K562 (cell line): ENCODE data around the gene GPR176. TPM values are rescaled to one million over a fixed set of nuclear protein-coding genes. Genes with fewer than 3 reads are reported as not detected.

ENCODE experiments used
- ATAC-seq: fragments of 200-7000 bp; cut with Tn5 transposase; 3 replicates; pipeline ENCODE4 v1.9.1; 2020; ENCODE audit warnings: moderate library complexity
- BruUV-seq: library from RNA; stranded (reverse); fragments of 400-500 nt; replicated peaks from 2 replicates; lab custom pipeline; 2021; lab: Mats Ljungman, UMichigan
- CTCF ChIA-PET: fragments of 300-600 bp; formaldehyde crosslinking; extraction: SDS; loops from one replicate; lab custom pipeline; 2021; ENCODE audit warnings: low intra/inter-chr PET ratio; lab: Yijun Ruan, JAX
- POLR2A ChIA-PET: fragments of 300-600, 350-650 bp; sonication (Branson Sonifier 250); formaldehyde crosslinking; extraction: SDS; loops from one replicate; lab custom pipeline; 2021; ENCODE audit warnings: antibody characterized with exemption, inconsistent platforms; lab: Yijun Ruan, JAX
- DNase-seq, 4 experiments: peaks; one replicate each; pipeline versions ENCODE4 v3.0.0 to v3.0.0-alpha.2; 2011 to 2018; ENCODE audit warnings: low spot score in 3 of 4, mixed read lengths in 3 of 4; ENCODE audit errors: extremely low read depth in 1 of 4
- FAIRE-seq: peaks from 2 replicates; lab custom pipeline; 2011; peaks lifted over from hg19 to GRCh38; lab: Jason Lieb, UNC
- H2AFZ ChIP-seq: 2 replicates; pipeline ENCODE4 v1.6.0; 2011; ENCODE audit warnings: low read depth, low read length, control low read depth, inconsistent platforms
- H3K27ac ChIP-seq: fragments of 200-600 bp; 3 replicates; pipeline ENCODE4 v1.8.0; 2011; ENCODE audit warnings: low read depth, mild to moderate bottlenecking, control low read depth, inconsistent platforms, low read length, moderate library complexity, mixed read lengths; ENCODE audit errors: extremely low read depth
- H3K27me3 ChIP-seq, 2 experiments: fragments of 300-600 bp in 1 of 2; 2 replicates in 1 of 2; 3 replicates in 1 of 2; pipeline versions ENCODE4 v1.6.0 to v1.8.0; 2011; ENCODE audit warnings: inconsistent platforms in 2 of 2, low read length in 2 of 2, mild to moderate bottlenecking in 1 of 2, mixed read lengths in 1 of 2, moderate library complexity in 1 of 2; ENCODE audit not compliant: control insufficient read depth in 2 of 2, insufficient read depth in 2 of 2
- H3K36me3 ChIP-seq: fragments of 300-600 bp; 3 replicates; pipeline ENCODE4 v1.8.0; 2011; ENCODE audit warnings: mild to moderate bottlenecking, low read length, inconsistent platforms; ENCODE audit not compliant: control insufficient read depth, insufficient read depth
- H3K4me1 ChIP-seq, 2 experiments: fragments of 200-600 bp in 1 of 2; replicated peaks in 1 of 2; 2 replicates in 1 of 2; 3 replicates in 1 of 2; pipeline versions ENCODE4 v1.5.1 to v1.8.0; 2011; ENCODE audit warnings: inconsistent platforms in 2 of 2, low read length in 2 of 2, mild to moderate bottlenecking in 1 of 2, mixed read lengths in 1 of 2, moderate library complexity in 1 of 2; ENCODE audit not compliant: control insufficient read depth in 2 of 2, insufficient read depth in 2 of 2
- H3K4me2 ChIP-seq: 2 replicates; pipeline ENCODE4 v1.6.1; 2011; ENCODE audit warnings: low read length, control low read depth, inconsistent platforms, mixed read lengths; ENCODE audit not compliant: insufficient read depth
- H3K4me3 ChIP-seq: fragments of 200-600 bp; sonication (generic), shearing (Covaris generic); 2 replicates; pipeline ENCODE4 v1.5.1; 2016; ENCODE audit warnings: control low read depth, inconsistent platforms
- H3K79me2 ChIP-seq: fragments of 200-600 bp; 3 replicates; pipeline ENCODE4 v1.8.0; 2011; ENCODE audit warnings: low read length, inconsistent platforms; ENCODE audit not compliant: control insufficient read depth, insufficient read depth
- H3K9ac ChIP-seq, 2 experiments: 2 replicates each; pipeline versions ENCODE4 v1.6.0 to v1.6.1; 2011; ENCODE audit warnings: low read depth in 2 of 2, low read length in 2 of 2, control low read depth in 1 of 2, inconsistent platforms in 1 of 2, mild to moderate bottlenecking in 1 of 2, mixed read lengths in 1 of 2; ENCODE audit not compliant: insufficient read depth in 1 of 2
- H3K9me1 ChIP-seq: one replicate; pipeline ENCODE4 v1.6.0; 2011; ENCODE audit warnings: inconsistent platforms, mild to moderate bottlenecking, low read length, moderate library complexity; ENCODE audit not compliant: control insufficient read depth, insufficient read depth
- H3K9me3 ChIP-seq: replicated peaks from 2 replicates; pipeline ENCODE4 v1.5.1; 2011; ENCODE audit warnings: low read depth, low read length, inconsistent platforms; ENCODE audit not compliant: control insufficient read depth, insufficient read depth
- H4K20me1 ChIP-seq: replicated peaks from 2 replicates; pipeline ENCODE4 v1.6.1; 2011; ENCODE audit warnings: low read length, inconsistent platforms, mixed read lengths; ENCODE audit not compliant: control insufficient read depth, insufficient read depth
- ARID1B ChIP-seq: fragments of 450-650 bp; IDR thresholded peaks from 2 replicates; pipeline ENCODE4 v1.6.1; 2016; ENCODE audit warnings: antibody characterized with exemption, mild to moderate bottlenecking, inconsistent platforms
- ATF7 ChIP-seq: fragments of 450-650 bp; IDR thresholded peaks from 2 replicates; pipeline ENCODE4 v1.7.1; 2014; ENCODE audit warnings: mild to moderate bottlenecking, moderate library complexity
- CSDE1 ChIP-seq, 2 experiments: fragments of 450-650 bp; IDR thresholded peaks; 2 replicates each; pipeline ENCODE4 v1.6.1; 2016; ENCODE audit warnings: mild to moderate bottlenecking in 1 of 2
- EP300 ChIP-seq: IDR thresholded peaks from 2 replicates; pipeline ENCODE4 v1.6.1; 2012; ENCODE audit warnings: low read length, improper control_type of control experiment
- ETV1 ChIP-seq: fragments of 450-650 bp; conservative IDR thresholded peaks from 2 replicates; pipeline ENCODE4 v1.6.1; 2016; ENCODE audit warnings: missing genetic modification characterization, control low read depth, low read depth, missing compliant biosample characterization
- GTF2A2 ChIP-seq: IDR thresholded peaks from 2 replicates; pipeline ENCODE4 v1.6.1; 2016; ENCODE audit warnings: mild to moderate bottlenecking, missing genetic modification characterization, missing compliant biosample characterization
- MCM5 ChIP-seq: fragments of 450-650 bp; IDR thresholded peaks from 2 replicates; pipeline ENCODE4 v1.6.1; 2016; ENCODE audit warnings: low read depth
- MTA1 ChIP-seq: fragments of 450-650 bp; IDR thresholded peaks from 2 replicates; pipeline ENCODE4 v1.6.1; 2017; ENCODE audit warnings: borderline replicate concordance
- MYC ChIP-seq, 2 experiments: fragments of 250-450 bp in 1 of 2; sonication (Bioruptor Pico) in 1 of 2; IDR thresholded peaks; 2 replicates each; pipeline versions ENCODE4 v1.5.1 to v1.6.1; 2012 to 2021; ENCODE audit warnings: low read depth in 2 of 2, borderline replicate concordance in 1 of 2, improper control_type of control experiment in 1 of 2, low read length in 1 of 2, mild to moderate bottlenecking in 1 of 2, moderate library complexity in 1 of 2
- PHF8 ChIP-seq: fragments of 200-600 bp; sonication (generic); IDR thresholded peaks from 2 replicates; pipeline ENCODE4 v1.6.1; 2012; ENCODE audit warnings: mixed run types, mild to moderate bottlenecking, inconsistent platforms, low read length, moderate library complexity, borderline replicate concordance
- POLR2B ChIP-seq: fragments of 450-650 bp; IDR thresholded peaks from 2 replicates; pipeline ENCODE4 v1.6.1; 2018; ENCODE audit warnings: low read depth; ENCODE audit not compliant: partially characterized antibody
- RCOR1 ChIP-seq, 2 experiments: IDR thresholded peaks; 2 replicates each; pipeline ENCODE4 v1.6.1; 2012; ENCODE audit warnings: low read depth in 2 of 2, low read length in 2 of 2, borderline replicate concordance in 1 of 2, improper control_type of control experiment in 1 of 2
- RNF2 ChIP-seq: sonication (generic); IDR thresholded peaks from 2 replicates; pipeline ENCODE4 v1.6.1; 2016
- SRSF3 ChIP-seq: fragments of 200-400 bp; formaldehyde crosslinking; IDR thresholded peaks from 2 replicates; pipeline ENCODE4 v1.6.1; 2016; ENCODE audit warnings: mild to moderate bottlenecking, low read length, moderate library complexity; ENCODE audit not compliant: insufficient read depth
- SRSF7 ChIP-seq: fragments of 200-400 bp; formaldehyde crosslinking; optimal IDR thresholded peaks from 2 replicates; pipeline ENCODE3; 2017; ENCODE audit warnings: mild to moderate bottlenecking, low read depth, low read length
- ZNF3 ChIP-seq: fragments of 250-450 bp; sonication (Bioruptor Pico); IDR thresholded peaks from 2 replicates; pipeline ENCODE4 v1.5.0; 2021; ENCODE audit warnings: mild to moderate bottlenecking, moderate library complexity
- ZNF354B ChIP-seq: fragments of 250-450 bp; sonication (Bioruptor Pico); IDR thresholded peaks from 2 replicates; pipeline ENCODE4 v1.4.0; 2020
- ZNF436 ChIP-seq: fragments of 250-450, 450-650 bp; sonication (Bioruptor Pico); formaldehyde crosslinking; IDR thresholded peaks from 2 replicates; pipeline ENCODE4 v1.7.0; 2020; ENCODE audit warnings: mild to moderate bottlenecking
- ZNF586 ChIP-seq: fragments of 450-650 bp; formaldehyde crosslinking; conservative IDR thresholded peaks from 2 replicates; pipeline ENCODE4 v1.4.0; 2020; ENCODE audit warnings: mild to moderate bottlenecking, moderate library complexity
- WGBS: fragments of 100-300 bp; shearing (Covaris generic); methylation state at CpG from one replicate; pipeline ENCODE4 v1.1.6; 2016; ENCODE audit warnings: low coverage, mixed read lengths; ENCODE audit not compliant: insufficient coverage; ENCODE audit errors: missing lambda C conversion rate; 5-methylcytosine and 5-hydroxymethylcytosine counted together
- in situ Hi-C: fragments of 300-500 bp; cut with MboI; formaldehyde crosslinking; loops from 4 replicates; pipeline ENCODE4 v1.15.0; 2018; ENCODE audit warnings: inconsistent platforms, mixed read lengths
- intact Hi-C: fragments of 100-400 bp; cut with micrococcal nuclease; formaldehyde crosslinking; loops from 2 replicates; pipeline ENCODE4 v1.14.2; 2022
- polyA plus RNA-seq, 8 experiments: library from polyadenylated mRNA; depleted of rRNA in 4 of 8; stranded (reverse) in 5 of 8; unstranded in 3 of 8; fragments of >200 nt; fragmentation: Nextera tagmentation in 2 of 8; fragmentation: Illumina TruSeq in 1 of 8; extraction: Ambion mirVana in 2 of 8; extraction: Trizol in 1 of 8; gene quantifications; 2 replicates each; pipeline versions ENCODE4 v1.2.1 to v1.2.3, GENCODE V29; 2011 to 2014; ENCODE audit warnings: inconsistent platforms in 1 of 8, missing spikeins in 1 of 8
- total RNA-seq, 7 experiments: library from RNA; depleted of rRNA in 6 of 7; stranded (reverse); fragments of >200 nt in 6 of 7; fragmentation: Illumina TruSeq in 2 of 7; extraction: Trizol in 2 of 7; gene quantifications; 2 replicates each; pipeline versions ENCODE4 v1.2.1 to v1.2.3, GENCODE V29; 2011 to 2021; ENCODE audit warnings: low replicate concordance in 1 of 7
- TF ChIP-seq, protein P1 (sequence below): fragments of 250-450 bp; sonication (Bioruptor Pico); IDR thresholded peaks from 2 replicates; pipeline ENCODE4 v1.9.0; 2021; ENCODE audit warnings: mild to moderate bottlenecking
- TF ChIP-seq, protein P2 (sequence below): fragments of 450-650 bp; IDR thresholded peaks from 2 replicates; pipeline ENCODE4 v1.6.1; 2017; ENCODE audit warnings: antibody characterized with exemption, mild to moderate bottlenecking

GPR176 gene
- total and polyA plus RNA-seq, 9 of the 15 experiments (the other 6 are each of a cell fraction or from before 2014, with no cell fraction given) = 0.03 to 1.2 (median 0.76) TPM

DNA sequence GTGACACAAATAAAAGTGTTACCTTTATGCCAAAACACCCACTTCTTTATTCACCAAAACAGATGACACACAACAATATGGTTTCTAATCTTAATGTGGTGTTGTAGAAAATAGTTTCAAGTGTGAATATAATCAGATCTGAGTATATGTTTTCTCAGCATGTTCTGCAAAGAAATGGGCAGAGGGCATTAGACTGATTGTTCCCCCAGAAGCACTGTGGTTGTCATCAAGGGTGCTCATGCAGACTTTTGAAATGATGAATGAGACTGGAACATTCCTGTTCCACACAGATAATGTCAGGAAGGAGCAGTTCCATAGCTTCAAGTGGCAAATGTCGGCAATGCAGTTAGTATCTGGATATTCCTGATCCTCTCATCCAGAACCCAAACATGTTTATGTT, 37.5 kb downstream of the GPR176 start:
- Histone ChIP-seq H3K9me1 (no peaks in the 10 kb centered on the region), H3K36me3 (no peaks in the 10 kb centered on the region), H3K9me3 (no peaks in the 10 kb centered on the region), H2AFZ (no peak overlapping the region; the same call in 1 of the 2 replicates), H3K27me3 (no peaks in the 10 kb centered on the region), H3K4me2 (peak overlapping the region; percentile 20; the same call in 1 of the 2 replicates), H3K4me1 (peaks cover under 1 to 12% of the 10 kb centered on the region in 2 experiments; a peak in 3 of 5 replicates), H3K27ac (no peak overlapping the region), H4K20me1 (no peaks in the 10 kb centered on the region), H3K4me3 (no peak overlapping the region), H3K79me2 (no peaks in the 10 kb centered on the region), H3K9ac (no peak overlapping the region)
- POLR2A ChIA-PET = interaction anchor here (0.5 to 1.5 kb wide), 4 partner anchors 9 to 1171 kb away, joined by 3 to 6 read pairs (median 5); no protein-coding TSS in a partner anchor
- 0% methylated on average over 1 of the region's 1 CpG for WGBS
- peak in 2 of 4 experiments; percentile 17 to 36 for DNase-seq
- CTCF ChIA-PET = no interaction called here
- peak; percentile 61 for ATAC-seq
- FAIRE-seq = peak; percentile 35
- in situ Hi-C loops (no loop called here), intact Hi-C loops (no loop called here)
- no TSS peak for BruUV-seq
- TF ChIP-seq CSDE1 (IDR thresholded peaks at IDR 0.05) (no peak), EP300 (peak; percentile 78), ZNF3 (peak; percentile 58; the same call in 1 of the 2 replicates), ZNF436 (no peak), ARID1B (peak; percentile 90), GTF2A2 (tag) (no peak), MTA1 (no peak), PHF8 (no peak), ETV1 (tag) (peak; percentile 30; the same call in 1 of the 2 replicates), ZNF354B (CRISPR knock-in tag) (no peak), SRSF3 (no peak), MCM5 (no peak), MYC (IDR thresholded peaks at IDR 0.05; ENCODE audit: low read depth, low read length) (peak; percentile 43; the same call in 1 of the 2 replicates), MYC (CRISPR knock-in tag; IDR thresholded peaks at IDR 0.05; ENCODE audit: borderline replicate concordance, low read depth) (no peak), SRSF7 (no peak), RNF2 (no peak), RCOR1 (IDR thresholded peaks at IDR 0.05; ENCODE audit: borderline replicate concordance in 1 of 2, low read depth in 2 of 2, low read length in 2 of 2) (peak in 1 of 2 experiments; percentile 68; a peak in 2 of 4 replicates), POLR2B (no peak), ATF7 (peak; percentile 48; the same call in 1 of the 2 replicates), ZNF586 (CRISPR knock-in tag) (no peak)
- TF ChIP-seq, protein P1, sequence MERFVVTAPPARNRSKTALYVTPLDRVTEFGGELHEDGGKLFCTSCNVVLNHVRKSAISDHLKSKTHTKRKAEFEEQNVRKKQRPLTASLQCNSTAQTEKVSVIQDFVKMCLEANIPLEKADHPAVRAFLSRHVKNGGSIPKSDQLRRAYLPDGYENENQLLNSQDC (CRISPR knock-in tag) = no peak
- TF ChIP-seq, protein P2, sequence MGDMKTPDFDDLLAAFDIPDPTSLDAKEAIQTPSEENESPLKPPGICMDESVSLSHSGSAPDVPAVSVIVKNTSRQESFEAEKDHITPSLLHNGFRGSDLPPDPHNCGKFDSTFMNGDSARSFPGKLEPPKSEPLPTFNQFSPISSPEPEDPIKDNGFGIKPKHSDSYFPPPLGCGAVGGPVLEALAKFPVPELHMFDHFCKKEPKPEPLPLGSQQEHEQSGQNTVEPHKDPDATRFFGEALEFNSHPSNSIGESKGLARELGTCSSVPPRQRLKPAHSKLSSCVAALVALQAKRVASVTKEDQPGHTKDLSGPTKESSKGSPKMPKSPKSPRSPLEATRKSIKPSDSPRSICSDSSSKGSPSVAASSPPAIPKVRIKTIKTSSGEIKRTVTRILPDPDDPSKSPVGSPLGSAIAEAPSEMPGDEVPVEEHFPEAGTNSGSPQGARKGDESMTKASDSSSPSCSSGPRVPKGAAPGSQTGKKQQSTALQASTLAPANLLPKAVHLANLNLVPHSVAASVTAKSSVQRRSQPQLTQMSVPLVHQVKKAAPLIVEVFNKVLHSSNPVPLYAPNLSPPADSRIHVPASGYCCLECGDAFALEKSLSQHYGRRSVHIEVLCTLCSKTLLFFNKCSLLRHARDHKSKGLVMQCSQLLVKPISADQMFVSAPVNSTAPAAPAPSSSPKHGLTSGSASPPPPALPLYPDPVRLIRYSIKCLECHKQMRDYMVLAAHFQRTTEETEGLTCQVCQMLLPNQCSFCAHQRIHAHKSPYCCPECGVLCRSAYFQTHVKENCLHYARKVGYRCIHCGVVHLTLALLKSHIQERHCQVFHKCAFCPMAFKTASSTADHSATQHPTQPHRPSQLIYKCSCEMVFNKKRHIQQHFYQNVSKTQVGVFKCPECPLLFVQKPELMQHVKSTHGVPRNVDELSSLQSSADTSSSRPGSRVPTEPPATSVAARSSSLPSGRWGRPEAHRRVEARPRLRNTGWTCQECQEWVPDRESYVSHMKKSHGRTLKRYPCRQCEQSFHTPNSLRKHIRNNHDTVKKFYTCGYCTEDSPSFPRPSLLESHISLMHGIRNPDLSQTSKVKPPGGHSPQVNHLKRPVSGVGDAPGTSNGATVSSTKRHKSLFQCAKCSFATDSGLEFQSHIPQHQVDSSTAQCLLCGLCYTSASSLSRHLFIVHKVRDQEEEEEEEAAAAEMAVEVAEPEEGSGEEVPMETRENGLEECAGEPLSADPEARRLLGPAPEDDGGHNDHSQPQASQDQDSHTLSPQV = no peak
